NB4 (cell line): ENCODE data around the gene BICD2.

ENCODE experiments used
- MYC ChIP-seq: IDR thresholded peaks from 2 replicates; pipeline ENCODE4 v1.6.1; 2011; ENCODE audit warnings: low read depth, low read length
- POLR2A ChIP-seq: IDR thresholded peaks from 2 replicates; pipeline ENCODE4 v1.6.1; 2011; ENCODE audit warnings: mild to moderate bottlenecking; ENCODE audit not compliant: insufficient read length; ENCODE audit errors: extremely low read depth
- TF ChIP-seq, protein P1 (sequence below): IDR thresholded peaks from one replicate; pipeline ENCODE4 v1.5.1; 2012; ENCODE audit warnings: low read depth, low read length

GRCh38 chr9:92737611-92738299, 26.9 kb downstream of the BICD2 start:
- TF ChIP-seq, protein P1, sequence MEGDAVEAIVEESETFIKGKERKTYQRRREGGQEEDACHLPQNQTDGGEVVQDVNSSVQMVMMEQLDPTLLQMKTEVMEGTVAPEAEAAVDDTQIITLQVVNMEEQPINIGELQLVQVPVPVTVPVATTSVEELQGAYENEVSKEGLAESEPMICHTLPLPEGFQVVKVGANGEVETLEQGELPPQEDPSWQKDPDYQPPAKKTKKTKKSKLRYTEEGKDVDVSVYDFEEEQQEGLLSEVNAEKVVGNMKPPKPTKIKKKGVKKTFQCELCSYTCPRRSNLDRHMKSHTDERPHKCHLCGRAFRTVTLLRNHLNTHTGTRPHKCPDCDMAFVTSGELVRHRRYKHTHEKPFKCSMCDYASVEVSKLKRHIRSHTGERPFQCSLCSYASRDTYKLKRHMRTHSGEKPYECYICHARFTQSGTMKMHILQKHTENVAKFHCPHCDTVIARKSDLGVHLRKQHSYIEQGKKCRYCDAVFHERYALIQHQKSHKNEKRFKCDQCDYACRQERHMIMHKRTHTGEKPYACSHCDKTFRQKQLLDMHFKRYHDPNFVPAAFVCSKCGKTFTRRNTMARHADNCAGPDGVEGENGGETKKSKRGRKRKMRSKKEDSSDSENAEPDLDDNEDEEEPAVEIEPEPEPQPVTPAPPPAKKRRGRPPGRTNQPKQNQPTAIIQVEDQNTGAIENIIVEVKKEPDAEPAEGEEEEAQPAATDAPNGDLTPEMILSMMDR, result no peak
- TF ChIP-seq POLR2A (no peak), MYC (no peak)
